ENCODE measurements around the gene VPS51. TPM values are rescaled to one million over a fixed set of nuclear protein-coding genes. Genes with fewer than 3 reads are reported as not detected.
A peak's percentile ranks its signal among the peaks of the same experiment; 100 is the strongest.

VPS51 gene
- polyA plus RNA-seq, 3 donors, result 109 to 192 (median 128) TPM

DNA sequence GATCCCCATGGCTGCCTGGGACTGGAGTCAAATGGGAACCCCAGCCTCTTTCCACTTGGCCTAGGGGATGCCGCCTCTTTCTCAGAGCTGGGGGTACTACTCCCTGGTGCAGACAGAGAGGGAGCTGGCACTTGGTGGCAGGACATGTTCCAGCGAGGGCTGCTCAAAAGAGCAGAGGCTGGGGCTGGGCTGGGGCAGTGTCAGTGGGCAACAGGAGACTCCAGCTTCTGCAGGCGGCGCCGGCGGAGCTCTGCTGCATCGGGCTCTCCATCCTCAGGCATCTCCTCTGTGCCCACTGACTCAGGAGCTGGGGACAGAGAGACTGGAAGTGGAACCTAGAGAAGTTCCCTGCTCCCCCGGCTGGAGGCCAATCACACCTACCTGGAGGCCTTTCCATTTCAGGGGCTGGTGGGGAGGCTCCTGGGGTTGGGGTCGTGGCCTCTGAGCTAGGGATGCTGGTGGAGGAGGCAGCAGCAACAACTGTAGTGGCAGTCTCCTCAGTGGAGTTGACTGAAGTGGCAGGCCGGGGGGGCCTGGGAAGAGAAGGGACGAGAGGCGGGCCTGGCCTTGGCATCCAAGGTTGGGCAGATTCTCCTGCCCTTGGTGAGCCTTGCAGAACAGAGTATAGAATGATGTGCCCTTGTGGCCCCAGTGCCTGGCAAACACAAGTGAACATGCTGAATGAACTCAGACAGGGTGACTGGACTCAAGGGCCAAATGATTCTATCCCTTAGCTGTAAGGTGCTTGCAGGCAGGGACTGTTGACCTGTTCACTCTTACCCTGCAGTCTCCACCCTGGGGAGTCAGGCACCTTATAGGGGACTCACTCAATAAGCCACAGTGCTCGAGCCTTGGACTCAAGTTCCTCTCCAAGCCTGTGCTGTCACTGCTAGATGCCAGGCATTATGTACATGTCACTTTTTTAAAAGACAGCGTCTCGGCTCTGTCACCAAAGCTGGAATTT lies 32.5 kb downstream of the VPS51 start:
- 74 to 88% (median 87%) methylated on average over 15 of the region's 15 CpGs for WGBS, 3 donors

DNA sequence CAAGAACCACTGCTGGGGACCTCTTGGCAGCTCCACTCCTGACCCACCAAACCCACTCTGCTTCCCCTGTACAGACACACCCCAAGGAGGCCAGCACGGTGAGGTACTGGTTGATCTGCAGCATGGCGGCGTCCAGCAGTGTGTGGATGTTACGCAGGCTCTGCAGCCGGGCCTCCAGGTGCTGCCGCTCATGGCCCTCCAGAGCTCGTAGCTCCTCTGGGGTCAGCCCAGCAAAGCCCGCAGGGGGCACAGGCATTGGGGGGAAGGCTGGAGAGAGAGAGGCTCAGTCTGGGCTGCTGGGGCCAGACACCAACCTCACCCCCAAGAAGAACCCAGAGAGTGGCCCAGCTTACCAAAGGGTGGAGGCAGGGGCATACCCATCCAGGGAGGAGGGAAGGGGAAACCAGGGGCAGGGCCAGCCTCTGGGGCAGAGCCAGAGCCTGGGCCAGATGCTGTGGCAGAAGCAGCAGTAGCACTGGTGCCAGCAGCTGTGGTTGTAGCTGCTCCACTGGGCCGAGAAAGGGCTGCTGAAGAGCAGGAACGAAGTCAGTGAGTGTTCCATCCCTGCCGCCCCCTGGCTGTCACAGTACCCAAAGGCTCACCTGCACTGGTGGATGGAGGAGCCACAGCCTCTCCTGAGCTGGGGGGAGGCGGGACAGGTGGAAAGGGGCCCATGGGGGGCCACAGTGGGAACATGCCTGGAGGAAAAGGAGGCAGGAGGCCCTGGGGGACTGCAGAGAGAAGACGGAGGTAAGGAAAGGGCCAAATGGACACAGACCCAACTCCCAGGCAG lies 33.8 kb downstream of the VPS51 start:
- H3K27ac ChIP-seq (ENCODE audit: low read depth, low read length), result no peak overlapping the region
- WGBS, 3 donors, result 72 to 89% (median 88%) methylated on average over 13 of the region's 13 CpGs

More for the DNA sequence above, 32.5 kb downstream of the VPS51 start:
- H3K27ac ChIP-seq (ENCODE audit: low read depth, low read length), result no peak overlapping the region

DNA sequence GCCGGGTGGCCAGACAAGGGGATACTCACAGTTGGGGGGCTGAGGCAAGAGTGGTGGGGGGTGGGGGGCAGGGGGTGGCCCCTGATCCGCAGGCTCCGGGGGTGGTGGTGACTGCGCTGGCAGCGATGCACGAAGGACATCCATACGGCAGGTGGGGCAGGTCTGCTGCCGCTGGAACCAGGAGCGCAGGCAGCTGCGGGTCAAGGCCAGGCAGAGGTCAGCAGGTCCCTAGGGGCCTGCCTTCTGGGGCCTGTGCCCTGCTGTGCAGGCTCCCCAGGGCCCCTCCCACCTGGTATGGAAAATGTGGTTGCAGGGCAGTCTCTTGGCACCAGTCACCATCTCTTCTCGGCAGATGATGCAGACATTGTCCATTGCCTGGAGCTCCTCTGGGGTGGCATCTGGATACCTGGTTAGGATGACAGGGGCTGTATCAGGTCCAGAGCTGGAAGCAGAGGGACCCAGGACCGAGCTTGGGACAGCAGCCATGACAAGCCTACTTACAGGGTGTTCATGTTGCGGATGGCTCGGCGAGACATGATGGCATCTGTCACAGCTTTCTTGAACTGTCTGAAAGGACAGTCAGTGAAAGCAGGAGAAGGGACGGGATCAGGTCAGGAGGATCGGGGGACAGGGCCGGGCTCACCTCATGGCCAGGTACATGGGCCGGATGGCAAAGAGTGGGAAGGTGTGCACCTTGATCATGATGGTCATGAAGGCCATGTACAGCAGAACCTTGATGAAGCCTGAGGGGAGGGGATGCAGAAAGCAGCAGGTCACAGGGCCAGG lies 34.8 kb downstream of the VPS51 start:
- no peak overlapping the region for H3K27ac ChIP-seq (ENCODE audit: low read depth, low read length)
- WGBS, 3 donors, result 70 to 86% (median 84%) methylated on average over 18 to 19 of the region's 19 CpGs

DNA sequence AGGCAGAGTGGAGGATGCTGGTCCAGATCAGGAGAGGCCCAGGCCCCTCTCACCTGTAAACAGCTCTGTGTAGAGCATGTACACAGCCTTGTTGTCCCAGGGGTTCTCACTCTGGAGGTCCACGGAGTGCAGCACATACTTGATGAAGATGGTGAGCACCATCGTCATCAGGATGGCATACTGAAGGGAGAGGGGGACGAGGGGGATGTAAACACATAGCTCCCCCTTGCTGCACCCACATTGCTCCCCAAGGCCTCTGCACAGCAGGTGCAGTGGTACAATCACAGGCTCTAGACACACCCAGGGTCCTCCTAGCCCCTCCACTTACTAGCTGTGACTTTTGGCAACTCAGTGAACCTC lies 35.4 kb downstream of the VPS51 start:
- no peak overlapping the region for H3K27ac ChIP-seq (ENCODE audit: low read depth, low read length)
- 51 to 83% (median 81%) methylated on average over 3 of the region's 3 CpGs for WGBS, 3 donors

DNA sequence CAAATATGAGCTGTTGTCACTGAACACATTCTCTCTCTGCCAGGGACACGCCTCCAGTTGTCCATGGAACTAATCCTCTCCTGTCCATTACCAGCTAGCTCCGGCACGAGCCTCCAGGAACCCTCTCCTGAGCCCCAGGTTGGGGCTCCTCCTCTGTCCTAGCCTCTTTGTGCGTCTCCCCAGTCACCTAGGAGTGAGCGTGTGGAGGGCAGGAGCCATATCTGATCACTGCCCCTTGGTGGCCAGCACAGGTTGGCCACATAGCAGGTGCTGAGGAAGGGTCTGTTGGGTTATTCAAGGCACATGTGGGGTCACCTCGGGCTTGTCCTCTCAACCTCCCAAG lies 35.9 kb downstream of the VPS51 start:
- 53 to 77% (median 69%) methylated on average over 6 of the region's 6 CpGs for WGBS, 3 donors
- H3K27ac ChIP-seq (ENCODE audit: low read depth, low read length), result no peak overlapping the region

DNA sequence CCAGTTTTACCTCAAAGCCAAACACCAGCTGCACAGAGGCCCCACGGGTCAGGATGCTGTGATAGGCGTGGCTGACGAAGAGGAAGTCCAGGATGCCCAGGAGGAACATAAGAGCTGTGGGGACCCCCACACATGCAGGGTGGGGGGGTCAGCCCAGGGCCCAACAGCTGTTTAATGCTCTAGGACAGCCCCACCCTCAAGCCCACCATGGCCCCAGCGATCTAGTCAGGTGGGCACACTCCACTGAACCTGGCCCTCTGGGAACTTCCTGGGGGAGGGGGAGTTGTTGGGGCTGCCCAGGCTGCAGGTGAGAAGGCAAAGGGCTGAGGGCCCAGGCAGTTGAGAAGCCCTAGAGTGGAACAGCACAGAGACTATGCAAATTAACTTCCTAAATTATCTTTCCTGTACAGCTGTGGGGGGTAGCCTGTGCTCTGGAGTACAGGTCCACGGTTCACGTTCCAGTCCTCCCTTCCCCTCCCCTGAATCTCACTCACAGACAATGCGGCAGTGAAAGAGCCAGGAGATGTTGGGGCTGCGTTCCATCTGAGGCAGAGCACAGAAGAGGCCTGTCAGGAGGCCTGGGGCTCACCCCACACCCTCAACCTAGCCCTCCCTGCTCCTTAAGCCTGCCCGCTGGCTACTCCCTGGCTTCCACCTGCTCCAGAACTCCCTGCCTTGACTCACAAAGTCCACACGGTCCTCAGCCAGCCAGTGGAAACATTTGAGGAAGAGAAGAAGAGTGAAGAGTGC lies 36.4 kb downstream of the VPS51 start:
- 53 to 59% (median 53%) methylated on average over 10 of the region's 10 CpGs for WGBS, 3 donors

DNA sequence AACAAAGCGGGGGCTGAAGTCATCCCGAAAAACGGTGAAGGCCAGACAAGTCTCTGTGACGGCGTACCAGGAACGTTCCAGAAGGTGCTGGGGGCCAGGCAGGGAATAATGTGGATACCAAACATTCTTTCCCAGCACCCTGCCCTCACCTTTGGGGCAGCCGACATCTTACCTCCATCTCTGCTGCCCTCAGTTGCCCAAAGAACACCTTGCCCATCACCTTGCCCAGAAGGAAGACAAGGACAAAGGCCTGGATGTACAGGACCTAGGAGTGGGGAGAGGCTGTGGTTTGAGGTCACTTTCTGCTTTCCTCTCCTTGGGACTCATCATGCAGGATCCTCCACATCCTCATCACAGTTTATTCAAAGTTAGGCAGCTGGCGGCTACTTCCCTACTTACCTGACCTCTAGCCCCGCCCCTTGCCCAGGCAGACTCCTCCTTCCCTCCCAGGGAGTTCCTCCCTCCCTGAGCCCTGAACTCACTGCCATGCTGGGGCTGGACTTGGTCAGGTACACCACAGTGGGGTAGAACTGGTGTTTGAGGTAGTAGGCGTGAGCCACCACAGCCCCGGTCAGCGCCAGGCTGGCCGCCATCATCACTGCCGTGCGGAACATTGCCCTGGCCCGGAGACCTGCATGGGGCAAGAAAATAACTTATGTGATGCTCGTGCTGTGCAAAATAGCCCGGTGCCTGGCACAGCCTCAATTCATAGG lies 37.1 kb downstream of the VPS51 start:
- H3K27ac ChIP-seq (ENCODE audit: low read depth, low read length), result no peak overlapping the region
- 25 to 44% (median 31%) methylated on average over 18 of the region's 18 CpGs for WGBS, 3 donors

More for the DNA sequence above, 36.4 kb downstream of the VPS51 start:
- H3K27ac ChIP-seq (ENCODE audit: low read depth, low read length), result no peak overlapping the region

DNA sequence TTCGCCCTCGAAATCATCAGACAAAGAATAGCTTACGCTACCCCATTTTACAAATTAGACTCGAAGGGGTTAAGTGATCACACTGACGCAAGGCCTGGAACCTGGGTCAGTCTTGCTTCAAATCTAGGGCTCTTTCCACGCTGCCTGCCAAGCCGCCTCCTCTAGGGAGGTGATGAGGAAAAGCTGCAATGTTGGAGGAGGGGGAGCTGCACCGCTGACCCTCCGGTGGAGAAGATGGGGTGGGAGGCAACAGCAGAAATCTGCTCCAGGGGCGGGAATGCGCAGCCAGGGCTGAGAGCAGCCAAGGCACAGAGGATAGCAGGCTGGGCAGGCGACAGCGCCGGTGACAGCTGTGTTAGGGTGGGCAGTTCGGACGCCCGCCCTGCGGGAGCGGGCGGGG lies 37.7 kb downstream of the VPS51 start:
- no peak overlapping the region for H3K27ac ChIP-seq (ENCODE audit: low read depth, low read length)
- 0 to 1% (median 1%) methylated on average over 20 of the region's 20 CpGs for WGBS, 3 donors

DNA sequence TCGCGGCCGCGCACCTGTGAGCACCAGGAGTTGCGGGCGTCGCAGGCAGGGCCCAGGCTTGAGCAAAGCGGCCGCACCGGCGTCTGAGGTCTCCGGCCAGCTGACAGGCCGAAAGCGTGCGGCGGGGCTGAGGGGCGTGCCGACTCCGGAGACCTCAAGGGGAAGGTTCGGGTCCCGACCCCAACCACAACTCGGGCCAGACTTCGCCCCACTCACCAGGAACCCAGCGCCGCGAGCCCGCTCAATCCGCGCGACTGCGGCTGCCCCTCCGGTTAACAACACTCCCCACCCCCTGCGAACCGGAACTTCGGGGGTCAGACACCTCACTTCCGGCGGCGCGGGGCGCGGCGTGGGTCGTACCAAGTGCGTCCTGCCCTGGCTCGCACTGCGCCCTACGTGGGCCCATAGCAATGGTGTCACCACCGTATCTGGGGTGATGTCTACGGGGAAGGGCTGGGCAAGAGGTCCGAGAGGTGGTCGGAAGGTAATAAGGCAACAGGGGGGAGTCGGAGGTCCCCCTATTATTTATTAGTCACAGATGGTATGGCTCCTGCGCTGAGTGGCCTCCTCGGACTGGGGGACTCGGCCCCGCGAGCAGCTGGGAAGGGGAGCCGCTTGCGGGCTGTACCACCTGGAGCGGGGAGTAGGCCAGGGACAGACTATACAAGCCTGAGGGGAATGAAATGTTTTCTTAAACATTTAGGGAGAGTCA lies 38.4 kb downstream of the VPS51 start, which contains the start of gene SYVN1:
TSS of gene SYVN1 (minus strand) at position 280 of the 712 bp plus-strand sequence. CDS start 918 bp downstream, outside the sequence.
- 0% methylated on average over 51 to 60 of the region's 60 CpGs for WGBS, 3 donors
- peak within 1 kb of the TSS; percentile 75 for H3K27ac ChIP-seq (ENCODE audit: low read depth, low read length)

DNA sequence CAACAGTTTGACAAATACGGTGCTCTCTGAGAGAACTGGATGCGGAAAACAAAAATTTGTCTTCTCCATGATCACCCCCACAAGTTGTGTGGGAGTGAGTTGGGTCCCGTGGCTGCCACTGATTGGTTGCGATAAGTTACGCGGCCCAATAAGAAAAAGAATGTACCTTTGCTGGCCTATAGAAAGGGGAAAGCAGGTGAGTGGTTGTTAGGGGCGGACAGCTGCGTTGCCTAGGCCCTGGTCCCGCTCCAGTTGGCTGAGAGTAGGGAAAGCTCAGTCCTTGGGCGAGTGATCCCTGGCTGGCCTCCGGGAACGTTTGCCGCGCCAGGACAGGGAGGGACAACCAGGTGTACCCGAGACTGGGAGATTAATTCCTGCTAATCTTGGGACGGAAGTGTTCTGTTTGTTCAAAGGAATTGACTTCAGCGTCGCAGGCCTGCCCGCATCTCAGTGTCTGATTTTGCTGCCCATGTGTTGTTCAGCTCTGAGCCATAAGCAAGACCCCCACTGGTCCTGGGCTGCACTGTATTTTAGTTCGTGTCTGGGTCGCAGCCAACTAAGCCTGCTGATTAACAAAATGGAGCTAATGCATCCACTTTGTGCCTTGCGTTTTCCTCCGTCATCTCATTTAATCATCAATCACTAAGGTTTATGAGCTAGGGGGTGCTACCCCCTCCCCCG lies 39.1 kb downstream of the VPS51 start:
- peak overlapping the region; percentile 75 for H3K27ac ChIP-seq (ENCODE audit: low read depth, low read length)
- 1 to 2% (median 2%) methylated on average over 24 of the region's 24 CpGs for WGBS, 3 donors

DNA sequence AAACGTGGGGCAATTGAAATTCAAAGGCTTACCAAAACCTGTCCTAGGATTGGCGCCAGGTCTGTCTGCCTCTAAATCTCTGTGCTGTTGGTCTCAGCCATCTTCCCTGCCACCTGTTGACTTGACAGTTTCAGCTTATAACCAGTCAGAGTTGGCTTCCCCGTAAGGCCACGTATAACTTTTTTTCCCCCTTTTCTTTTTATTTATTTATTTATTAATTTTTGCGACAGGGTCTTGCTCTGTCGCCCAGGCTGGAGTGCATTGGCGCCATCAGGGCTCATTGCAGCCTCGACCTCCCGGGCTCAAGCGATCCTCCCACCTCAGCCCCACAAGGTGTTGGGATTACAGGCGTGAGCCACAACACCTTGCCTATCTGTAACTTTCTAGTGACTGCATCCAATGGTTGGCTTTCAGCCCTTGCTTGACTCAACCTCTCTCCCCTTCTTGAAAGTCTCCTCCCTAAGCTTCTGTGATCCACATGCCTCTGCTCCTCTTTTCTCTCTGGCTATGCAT lies 39.7 kb downstream of the VPS51 start:
- WGBS, 3 donors, result 40 to 59% (median 53%) methylated on average over 11 of the region's 11 CpGs

DNA sequence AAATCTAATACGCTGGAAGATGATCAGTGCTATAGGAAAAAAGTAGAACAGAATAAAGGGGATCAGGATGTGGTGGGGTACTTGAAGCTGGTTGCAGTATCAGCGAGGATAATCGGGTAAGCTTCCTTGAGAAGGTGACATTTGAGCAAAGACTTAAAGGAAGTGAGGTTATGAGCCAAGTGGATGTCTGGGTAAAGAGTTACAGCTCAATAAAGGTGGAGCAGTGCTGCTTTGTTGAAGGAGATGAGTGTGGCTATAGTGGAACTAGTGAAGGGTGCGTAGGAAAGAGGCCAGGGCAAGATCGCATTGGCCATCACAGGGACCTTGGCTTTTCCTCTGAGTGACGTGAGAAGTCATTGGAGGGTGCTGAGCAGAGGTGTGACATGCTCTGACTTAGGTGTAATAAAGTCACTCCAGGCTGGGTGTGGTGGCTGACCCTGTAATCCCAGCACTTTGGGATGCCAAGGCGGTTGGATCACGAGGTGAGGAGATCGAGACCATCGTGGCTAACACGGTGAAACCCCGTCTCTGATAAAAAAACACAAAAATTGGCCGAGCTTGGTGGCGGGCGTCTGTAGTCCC lies 40.6 kb downstream of the VPS51 start:
- 88 to 90% (median 89%) methylated on average over 15 of the region's 15 CpGs for WGBS, 3 donors
- no peak overlapping the region for H3K27ac ChIP-seq (ENCODE audit: low read depth, low read length)

More for the DNA sequence above, 39.7 kb downstream of the VPS51 start:
- H3K27ac ChIP-seq (ENCODE audit: low read depth, low read length), result no peak overlapping the region

DNA sequence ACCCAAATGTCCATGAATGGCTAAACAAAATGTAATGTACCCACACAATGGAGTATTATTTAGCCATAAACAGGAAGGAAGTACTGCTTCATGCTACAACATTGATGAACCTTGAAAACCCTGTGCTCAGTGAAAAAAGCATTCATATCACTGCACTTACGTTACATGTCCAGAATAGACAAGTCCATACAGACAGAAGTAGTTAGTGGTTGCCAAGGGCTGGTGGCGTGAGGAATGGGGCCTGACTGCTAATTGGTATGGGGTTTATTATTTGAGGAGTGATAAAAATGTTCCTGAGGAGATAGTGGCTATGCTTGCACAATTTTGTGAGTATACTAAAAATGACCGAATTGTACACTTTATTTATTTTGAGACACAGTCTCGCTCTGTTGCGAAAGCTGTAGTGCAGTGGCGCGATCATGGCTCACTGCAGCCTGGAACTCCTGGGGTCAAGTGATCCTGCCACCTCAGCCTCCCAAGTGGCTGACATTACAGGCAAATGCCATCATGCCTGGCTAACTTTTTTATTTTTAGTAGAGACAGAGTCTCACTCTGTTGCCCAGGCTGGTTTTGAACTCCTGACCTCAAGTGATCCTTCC lies 46.0 kb downstream of the VPS51 start:
- H3K27ac ChIP-seq (ENCODE audit: low read depth, low read length), result no peak overlapping the region
- WGBS, 3 donors, result 71 to 79% (median 77%) methylated on average over 7 of the region's 7 CpGs

DNA sequence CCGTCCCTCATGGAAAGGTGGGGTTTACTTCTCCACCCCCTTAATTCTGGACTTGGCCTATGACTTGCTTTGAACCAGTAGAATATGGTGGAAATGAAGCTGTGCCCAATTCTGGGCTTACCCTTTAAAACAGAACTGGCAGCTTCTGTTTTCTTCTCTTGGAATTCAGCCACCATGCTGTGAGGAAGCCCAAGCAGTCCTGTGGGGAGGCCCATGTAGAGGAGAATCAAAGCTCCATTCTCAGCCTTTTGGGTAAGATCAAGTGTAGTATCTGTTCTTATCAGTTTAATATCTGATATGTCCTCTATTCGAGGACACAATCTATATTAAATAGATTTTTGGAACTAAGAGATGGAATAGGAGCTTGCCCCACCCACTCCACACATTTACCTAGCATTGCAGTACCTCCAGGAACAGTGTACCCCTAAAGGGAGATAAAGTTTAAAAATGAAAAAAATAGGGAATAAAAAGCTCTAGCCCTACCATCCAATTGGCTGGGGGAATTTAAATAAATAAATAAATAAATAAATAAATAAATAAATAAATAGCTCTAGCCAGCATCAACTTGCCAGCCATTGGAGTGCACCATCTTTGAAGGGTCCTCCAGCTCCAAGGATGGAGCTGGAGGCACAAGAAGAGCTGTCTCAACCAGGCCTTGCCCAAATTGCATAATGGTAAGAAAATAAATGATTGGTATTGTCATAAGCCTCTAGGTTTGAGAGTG lies 51.5 kb downstream of the VPS51 start:
- H3K27ac ChIP-seq (ENCODE audit: low read depth, low read length), result no peak overlapping the region
- WGBS, 3 donors, result 77 to 89% (median 81%) methylated on average over 2 of the region's 2 CpGs

DNA sequence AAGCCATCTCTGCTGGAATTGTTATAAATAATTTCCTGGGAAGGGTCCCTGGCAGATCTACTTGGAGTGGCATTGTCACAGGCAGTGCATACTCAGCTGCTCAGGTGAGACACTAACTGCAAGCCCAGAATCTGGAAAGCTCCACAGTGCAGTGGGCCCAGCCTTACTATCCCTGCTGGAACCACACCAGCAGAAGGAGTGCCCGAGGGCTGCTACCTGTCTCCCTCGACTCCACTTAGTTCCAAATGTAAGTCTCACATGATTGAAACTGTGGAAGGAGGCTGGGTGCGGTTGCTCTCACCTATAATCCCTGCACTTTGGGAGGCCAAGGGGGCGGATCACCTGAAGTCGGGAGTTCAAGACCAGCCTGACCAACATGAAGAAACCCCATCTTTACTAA lies 52.6 kb downstream of the VPS51 start:
- no peak overlapping the region for H3K27ac ChIP-seq (ENCODE audit: low read depth, low read length)
- WGBS, 3 donors, result 86 to 89% (median 86%) methylated on average over 5 of the region's 5 CpGs

Data from adipose tissue (tissue), 3 donors.